Measurements from ENCODE around the gene KIF5C.

GRCh38 chr2:148880636-148881035, 5.6 kb downstream of the KIF5C start:
- TF ChIP-seq POLR2A (IDR thresholded peaks at IDR 0.05), result no peak
- no peak for TF ChIP-seq CTCF (IDR thresholded peaks at IDR 0.05)
- TF ChIP-seq EP300 (IDR thresholded peaks at IDR 0.05), result no peak
